Cardiac ventricle fibroblast (primary cell): ENCODE measurements around the gene OR52I1. TPM values are rescaled to one million over a fixed set of nuclear protein-coding genes. Genes with fewer than 3 reads are reported as not detected.

Source experiments
- total RNA-seq: library from RNA; depleted of rRNA; stranded (reverse); fragments of >200 nt; gene quantifications from 2 replicates; pipeline ENCODE4 v1.2.3, GENCODE V29; 2015

The OR52I1 gene, protein sequence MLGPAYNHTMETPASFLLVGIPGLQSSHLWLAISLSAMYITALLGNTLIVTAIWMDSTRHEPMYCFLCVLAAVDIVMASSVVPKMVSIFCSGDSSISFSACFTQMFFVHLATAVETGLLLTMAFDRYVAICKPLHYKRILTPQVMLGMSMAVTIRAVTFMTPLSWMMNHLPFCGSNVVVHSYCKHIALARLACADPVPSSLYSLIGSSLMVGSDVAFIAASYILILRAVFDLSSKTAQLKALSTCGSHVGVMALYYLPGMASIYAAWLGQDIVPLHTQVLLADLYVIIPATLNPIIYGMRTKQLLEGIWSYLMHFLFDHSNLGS
- not detected in 2 replicates for total RNA-seq

DNA sequence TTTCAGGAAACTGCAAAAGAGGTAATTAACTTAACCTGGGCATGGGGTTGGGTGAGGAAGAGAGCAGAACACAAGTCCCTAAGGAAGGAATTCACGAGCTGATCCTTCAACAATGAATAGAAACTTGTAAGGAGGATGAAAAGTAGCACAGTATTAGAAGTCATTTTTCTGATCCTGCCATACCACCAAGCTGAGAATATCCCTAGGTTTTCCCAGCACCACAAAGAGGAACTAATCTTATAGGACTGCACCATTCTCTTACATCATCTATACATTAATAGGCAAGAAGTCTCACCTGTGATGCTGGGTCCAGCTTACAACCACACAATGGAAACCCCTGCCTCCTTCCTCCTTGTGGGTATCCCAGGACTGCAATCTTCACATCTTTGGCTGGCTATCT is at the start of gene OR52I1:
Gene OR52I1 (plus strand): TSS at position 301 of the 400 bp plus-strand sequence. CDS start 0 bp downstream, at position 301.

DNA sequence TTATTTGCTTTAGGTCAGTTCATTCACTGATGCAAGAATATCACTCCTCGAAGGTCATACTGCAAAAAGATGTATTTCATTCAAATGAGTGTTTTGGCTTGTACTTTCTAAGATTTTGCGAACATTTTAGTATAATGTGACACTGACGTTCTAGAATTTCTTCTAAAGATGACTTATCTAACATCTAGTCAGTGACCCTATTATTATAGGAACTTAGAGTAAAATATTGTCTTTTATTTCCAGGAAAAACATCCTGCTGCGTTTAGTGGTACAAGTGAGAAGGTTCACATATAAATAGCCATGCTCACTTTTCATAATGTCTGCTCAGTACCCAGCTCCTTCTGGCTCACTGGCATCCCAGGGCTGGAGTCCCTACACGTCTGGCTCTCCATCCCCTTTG is 48.9 kb upstream of the OR52I1 start, which contains the start of gene OR52M1:
Gene OR52M1 (plus strand): TSS at position 301 of the 400 bp plus-strand sequence. CDS start 0 bp downstream, at position 301.

DNA sequence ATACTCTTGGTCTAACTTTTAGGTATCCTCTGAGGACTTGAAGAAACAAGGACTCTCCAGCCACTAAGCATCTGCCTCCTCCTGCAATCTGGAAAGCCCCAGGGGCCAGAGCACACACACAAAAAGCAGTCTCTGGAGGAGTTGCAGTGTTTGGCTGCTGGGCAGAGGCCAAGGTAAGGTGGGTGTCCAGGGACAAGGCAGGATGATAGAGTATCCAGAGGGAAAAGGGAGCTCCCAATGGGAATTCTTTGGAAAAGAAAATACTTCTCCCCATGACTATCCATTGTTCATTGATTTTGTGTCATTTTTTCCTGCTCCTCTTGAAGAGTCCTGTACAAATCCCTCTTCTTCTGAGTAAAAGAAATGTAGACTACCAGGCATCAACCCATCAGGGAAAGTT is 12.4 kb upstream of the OR52I1 start, which contains the start of gene OR52I2:
Gene OR52I2 (plus strand): TSS at position 301 of the 400 bp plus-strand sequence.

DNA sequence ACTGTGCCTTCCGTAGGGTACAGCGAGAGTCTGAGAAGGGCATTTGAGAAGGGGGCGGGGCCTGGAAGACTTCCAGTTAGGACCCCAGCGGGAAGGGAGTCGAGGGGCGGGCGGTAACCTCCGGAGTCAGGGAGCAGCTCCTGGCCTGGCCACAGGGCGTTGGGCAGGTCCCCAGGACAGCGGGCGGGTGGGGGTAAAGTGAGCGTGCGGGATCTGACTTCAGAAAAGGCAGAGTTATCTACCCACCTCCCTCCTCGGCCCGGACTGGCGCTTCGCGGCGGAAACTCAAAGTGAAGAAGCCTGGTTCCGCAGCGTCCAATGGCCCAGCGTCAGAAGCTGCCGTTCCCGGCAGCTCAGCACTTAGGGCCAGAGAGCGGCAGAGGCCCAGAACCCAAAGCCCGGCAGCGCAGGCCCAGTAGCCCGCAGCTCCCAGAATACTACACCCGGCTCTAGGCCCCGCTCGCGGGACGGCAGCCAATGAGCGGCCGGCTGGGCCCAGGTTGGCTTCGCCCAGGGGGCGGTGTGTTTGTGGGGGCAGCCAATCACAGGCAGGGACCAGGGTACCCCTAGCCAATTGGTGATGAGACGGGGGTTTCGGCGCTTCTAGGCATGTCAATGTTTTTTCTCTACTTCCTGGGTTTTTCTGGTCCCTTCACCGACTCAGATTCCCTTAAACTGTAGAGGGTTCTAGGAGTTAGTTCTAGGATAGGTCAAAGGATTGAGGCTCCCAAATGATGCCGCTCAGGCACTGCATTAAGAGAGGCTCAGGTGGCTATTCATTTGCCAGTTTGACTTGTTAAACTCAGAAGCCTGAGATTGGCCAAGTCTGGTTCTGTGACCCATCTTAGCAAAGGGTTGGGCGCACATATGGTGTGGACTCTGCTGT is 14.2 kb downstream of the OR52I1 start, which contains the start of gene TRIM68:
Gene TRIM68 (minus strand): TSS at position 451 of the 886 bp plus-strand sequence. CDS start 2,727 bp downstream, outside the sequence.

DNA sequence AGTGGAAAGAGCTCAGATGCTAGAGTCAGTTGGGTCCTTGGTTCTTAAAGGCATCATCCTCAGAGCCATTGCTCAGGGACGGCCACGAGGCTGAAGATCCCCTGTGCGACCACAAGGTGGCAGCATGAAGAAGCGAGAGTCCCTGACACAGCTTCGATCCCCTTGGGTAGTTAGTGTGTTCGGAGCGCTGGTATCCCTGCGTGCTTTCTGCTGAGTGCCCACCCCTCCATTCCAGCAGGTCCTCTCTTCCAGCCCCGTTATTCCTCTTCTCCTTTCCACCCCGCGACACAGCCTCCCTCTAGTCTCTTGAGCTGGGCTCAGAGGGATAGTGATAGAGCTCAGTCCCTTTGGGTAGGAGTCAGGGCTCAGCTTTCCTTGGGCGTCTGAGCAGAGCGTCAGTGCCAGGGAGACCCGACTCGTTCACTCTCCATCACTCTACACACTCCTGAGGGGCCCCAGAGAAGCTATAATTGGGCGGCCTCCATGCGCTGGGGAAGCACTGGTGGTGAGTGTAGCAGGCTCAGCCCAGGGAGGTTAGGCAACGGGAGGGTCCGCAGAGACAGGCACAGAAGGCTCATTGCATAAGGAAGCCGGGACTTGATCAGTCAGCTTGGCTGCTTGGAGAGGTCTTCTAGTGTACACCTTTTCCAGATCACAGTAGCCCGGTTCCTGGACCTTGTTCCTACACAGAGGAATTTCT is 43.3 kb downstream of the OR52I1 start, which contains the start of gene OR51D1:
Gene OR51D1 (plus strand): TSS at position 516 of the 700 bp plus-strand sequence. CDS start 2,314 bp downstream, outside the sequence.

DNA sequence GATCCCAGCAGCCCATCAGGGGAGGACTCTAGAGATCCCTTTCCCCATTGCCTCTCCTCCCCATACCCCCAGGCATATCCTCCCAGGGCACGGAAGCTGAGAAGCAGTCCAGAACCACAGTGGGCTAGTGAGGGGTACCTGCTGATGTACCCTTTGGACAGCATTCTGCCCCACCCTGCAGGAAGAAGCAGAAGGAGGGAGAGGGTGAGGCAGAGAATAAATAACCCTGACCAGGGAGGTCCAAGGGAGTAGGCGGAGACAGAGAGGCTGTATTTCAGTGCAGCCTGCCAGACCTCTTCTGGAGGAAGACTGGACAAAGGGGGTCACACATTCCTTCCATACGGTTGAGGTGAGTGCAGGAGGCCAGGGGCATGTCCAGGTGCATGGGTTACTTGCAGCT is 49.8 kb downstream of the OR52I1 start, which contains the start of gene OR51E1:
Gene OR51E1 (plus strand): TSS at position 301 of the 400 bp plus-strand sequence. CDS start 8,545 bp downstream, outside the sequence.

Other genes starting within 250 kb of the OR52I1 start
- not detected in 2 replicates for gene OR52B4, start 225.7 kb upstream of the OR52I1 start, total RNA-seq
- 10.6 and 11.3 TPM in 2 replicates for gene TRIM21, start 200.3 kb upstream of the OR52I1 start, total RNA-seq
- gene OR52K2, start 144.7 kb upstream of the OR52I1 start, total RNA-seq = not detected in 2 replicates
- gene OR52K1, start 111.4 kb upstream of the OR52I1 start, total RNA-seq = not detected in 2 replicates
- not detected in 2 replicates for gene OR52M1, start 48.8 kb upstream of the OR52I1 start, total RNA-seq
- gene OR52I2, start 12.3 kb upstream of the OR52I1 start, total RNA-seq = not detected in 2 replicates
- gene TRIM68, start 14.2 kb downstream of the OR52I1 start, total RNA-seq = 11.2 and 12.8 TPM in 2 replicates
- gene OR51D1, start 43.4 kb downstream of the OR52I1 start, total RNA-seq = not detected in 2 replicates
- gene OR51E1, start 49.9 kb downstream of the OR52I1 start, total RNA-seq = not detected in 2 replicates
- not detected in 2 replicates for gene OR51E2, start 103.8 kb downstream of the OR52I1 start, total RNA-seq
- gene MMP26, start 110.7 kb downstream of the OR52I1 start, total RNA-seq = not detected in 2 replicates
- gene OR51F1, start 175.9 kb downstream of the OR52I1 start, total RNA-seq = not detected in 2 replicates
- gene OR52R1, start 210.3 kb downstream of the OR52I1 start, total RNA-seq = not detected in 2 replicates
- gene OR51F2, start 227.3 kb downstream of the OR52I1 start, total RNA-seq = not detected in 2 replicates